ENCODE results near the gene SLC25A18.

- TF ChIP-seq FOXM1 (IDR thresholded peaks at IDR 0.05; ENCODE audit: borderline replicate concordance): no peak
- no peak for TF ChIP-seq ZNF384 (IDR thresholded peaks at IDR 0.05)
- TF ChIP-seq SUZ12 (IDR thresholded peaks at IDR 0.05): no peak
- no peak for TF ChIP-seq TARDBP (IDR thresholded peaks at IDR 0.05)
- peak; percentile 23; the same call in 1 of the 2 replicates for TF ChIP-seq LEF1 (IDR thresholded peaks at IDR 0.05; ENCODE audit: borderline replicate concordance)
- no peak for TF ChIP-seq ARNT (IDR thresholded peaks at IDR 0.05)
- no peak for TF ChIP-seq SP1 (IDR thresholded peaks at IDR 0.05)
- peak; percentile 14; the same call in 1 of the 2 replicates for TF ChIP-seq PKNOX1 (IDR thresholded peaks at IDR 0.05)
- no peak for TF ChIP-seq HDGF (IDR thresholded peaks at IDR 0.05; ENCODE audit: borderline replicate concordance)
- no peak for TF ChIP-seq BHLHE40 (IDR thresholded peaks at IDR 0.05; ENCODE audit: borderline replicate concordance)
- no peak for TF ChIP-seq FOXK2 (IDR thresholded peaks at IDR 0.05)
- no peak for TF ChIP-seq FOXA1 (IDR thresholded peaks at IDR 0.05)
Observed at GRCh38 chr22:17638432-17639246, 75.3 kb downstream of the SLC25A18 start, which contains the start of gene BCL2L13.
